ENCODE results near the gene MSGN1.

The MSGN1 gene, protein sequence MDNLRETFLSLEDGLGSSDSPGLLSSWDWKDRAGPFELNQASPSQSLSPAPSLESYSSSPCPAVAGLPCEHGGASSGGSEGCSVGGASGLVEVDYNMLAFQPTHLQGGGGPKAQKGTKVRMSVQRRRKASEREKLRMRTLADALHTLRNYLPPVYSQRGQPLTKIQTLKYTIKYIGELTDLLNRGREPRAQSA

DNA sequence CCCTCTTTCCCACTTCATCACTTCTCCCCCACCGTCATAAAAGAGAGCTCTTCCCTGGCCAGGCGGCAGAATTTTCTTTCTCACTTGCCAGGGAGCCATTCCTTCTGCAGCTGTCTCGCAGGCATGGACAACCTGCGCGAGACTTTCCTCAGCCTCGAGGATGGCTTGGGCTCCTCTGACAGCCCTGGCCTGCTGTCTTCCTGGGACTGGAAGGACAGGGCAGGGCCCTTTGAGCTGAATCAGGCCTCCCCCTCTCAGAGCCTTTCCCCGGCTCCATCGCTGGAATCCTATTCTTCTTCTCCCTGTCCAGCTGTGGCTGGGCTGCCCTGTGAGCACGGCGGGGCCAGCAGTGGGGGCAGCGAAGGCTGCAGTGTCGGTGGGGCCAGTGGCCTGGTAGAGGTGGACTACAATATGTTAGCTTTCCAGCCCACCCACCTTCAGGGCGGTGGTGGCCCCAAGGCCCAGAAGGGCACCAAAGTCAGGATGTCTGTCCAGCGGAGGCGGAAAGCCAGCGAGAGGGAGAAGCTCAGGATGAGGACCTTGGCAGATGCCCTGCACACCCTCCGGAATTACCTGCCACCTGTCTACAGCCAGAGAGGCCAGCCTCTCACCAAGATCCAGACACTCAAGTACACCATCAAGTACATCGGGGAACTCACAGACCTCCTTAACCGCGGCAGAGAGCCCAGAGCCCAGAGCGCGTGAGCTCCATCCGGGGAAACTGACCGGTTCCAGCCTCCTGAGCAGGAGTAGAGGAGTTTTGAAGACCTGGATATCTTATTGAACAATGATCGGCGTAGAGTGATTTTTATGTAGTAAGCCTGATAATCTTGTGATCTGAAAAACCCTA is at the start of gene MSGN1:
Gene MSGN1, plus strand, starts transcription at position 65 of the 850 bp plus-strand sequence. Its CDS starts 59 bp downstream, at position 124.
- no peak for DNase-seq (ENCODE audit: low read depth in 3 of 3)

DNA sequence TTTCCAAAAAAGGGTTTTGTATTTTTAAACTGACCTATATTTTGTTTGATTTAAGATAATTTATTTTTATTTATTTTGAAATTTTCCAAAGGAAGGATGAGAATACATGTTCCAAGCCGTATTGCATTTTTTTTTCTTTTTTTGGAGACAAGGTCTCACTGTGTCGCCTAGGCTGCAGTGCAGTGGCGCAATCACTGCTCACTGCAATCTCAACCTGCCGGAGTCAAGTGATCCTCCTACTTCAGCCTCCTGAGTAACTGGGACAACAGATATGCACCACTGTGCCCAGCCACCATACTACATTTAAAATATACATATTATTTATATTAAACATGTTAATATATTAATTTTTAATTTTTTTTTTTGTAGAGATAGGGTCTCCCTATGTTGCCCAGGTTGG is 47.4 kb upstream of the MSGN1 start:
- no peak for DNase-seq (ENCODE audit: low read depth in 3 of 3)

DNA sequence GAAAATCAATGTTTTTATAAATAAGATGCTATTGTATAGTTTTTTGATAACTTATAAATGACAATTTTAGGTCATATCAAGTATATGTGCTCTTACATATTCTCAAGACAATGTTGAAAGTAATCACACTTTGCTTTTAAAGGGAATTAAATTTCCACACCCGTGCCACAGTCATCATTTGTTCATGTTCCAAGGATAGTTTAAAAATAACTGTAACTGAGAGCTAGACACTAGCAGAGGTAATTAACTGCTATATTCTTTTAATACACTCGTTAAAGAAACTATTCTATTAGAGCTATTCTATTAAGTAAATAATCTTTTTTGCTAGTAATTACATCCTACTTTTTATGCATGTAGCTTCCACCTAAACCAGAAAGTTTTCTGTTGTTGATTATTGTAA is 44.3 kb upstream of the MSGN1 start:
- no peak for DNase-seq (ENCODE audit: low read depth in 3 of 3)

DNA sequence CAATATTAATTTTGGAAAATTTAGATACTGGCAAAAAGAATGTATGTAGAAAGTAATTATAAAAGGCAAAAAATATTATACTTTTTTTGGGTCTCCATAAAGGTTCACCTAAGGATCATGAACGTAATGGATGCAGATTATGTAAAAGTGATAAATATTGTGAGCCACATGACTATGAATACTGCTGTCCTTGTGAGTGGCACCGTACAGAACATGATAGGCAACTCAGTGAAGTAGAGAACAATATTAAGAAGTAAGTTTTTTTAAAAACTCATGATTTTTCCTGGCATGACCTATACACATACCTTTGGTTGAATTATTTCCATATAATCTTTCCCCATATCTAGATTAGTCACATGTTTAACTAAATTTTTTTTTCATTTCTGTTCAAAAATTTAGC is 43.7 kb upstream of the MSGN1 start:
- DNase-seq (ENCODE audit: low read depth in 3 of 3): no peak

DNA sequence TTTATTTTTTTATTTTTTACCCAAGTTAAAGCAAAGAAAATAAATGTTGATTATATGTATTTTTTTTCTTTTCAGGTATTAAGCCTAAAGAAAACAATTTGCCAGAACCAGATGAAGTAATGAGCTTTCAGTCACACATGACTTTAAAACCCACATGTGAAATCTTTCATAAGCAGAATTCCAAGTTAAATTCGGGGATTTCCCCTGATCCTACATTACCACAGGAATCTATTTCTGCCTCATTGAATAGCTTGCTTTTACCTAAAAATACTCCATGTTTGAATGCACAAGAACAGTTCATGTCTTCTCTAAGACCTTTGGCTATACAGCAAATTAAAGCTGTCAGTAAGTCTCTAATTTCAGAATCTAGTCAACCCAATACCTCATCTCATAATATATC is 35.7 kb upstream of the MSGN1 start:
- no peak for DNase-seq (ENCODE audit: low read depth in 3 of 3)

DNA sequence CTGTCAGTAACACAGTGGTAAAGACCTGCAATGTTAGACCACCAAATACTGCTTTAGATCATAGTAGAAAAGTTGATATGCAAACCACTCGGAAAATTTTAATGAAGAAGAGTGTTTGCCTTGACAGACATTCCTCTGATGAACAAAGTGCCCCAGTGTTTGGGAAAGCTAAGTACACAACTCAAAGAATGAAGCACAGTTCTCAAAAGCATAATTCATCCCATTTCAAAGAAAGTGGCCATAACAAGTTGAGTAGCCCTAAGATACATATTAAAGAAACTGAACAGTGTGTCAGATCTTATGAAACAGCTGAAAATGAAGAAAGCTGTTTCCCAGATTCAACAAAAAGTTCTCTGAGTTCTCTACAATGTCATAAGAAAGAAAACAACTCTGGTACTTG is 34.8 kb upstream of the MSGN1 start:
- DNase-seq (ENCODE audit: low read depth in 3 of 3): no peak

DNA sequence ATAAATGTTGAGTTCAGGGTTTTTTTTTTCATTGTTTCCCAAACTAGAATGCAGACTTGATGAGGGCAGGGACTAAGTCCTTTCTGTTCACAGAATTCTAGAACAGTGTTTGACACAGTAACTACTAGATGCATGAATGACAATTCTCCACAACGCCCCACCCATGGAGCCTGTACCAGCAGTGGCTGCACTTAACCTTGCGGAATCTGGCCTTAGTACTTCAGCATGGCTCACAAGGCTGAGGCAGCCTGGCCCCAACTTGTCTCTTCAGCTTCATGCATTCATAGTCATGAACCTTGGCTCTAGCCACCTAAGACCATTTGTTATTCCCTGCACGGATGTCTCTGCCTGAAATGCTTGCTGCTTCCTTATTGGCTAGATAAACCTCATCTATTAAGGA is 29.5 kb upstream of the MSGN1 start:
- no peak for DNase-seq (ENCODE audit: low read depth in 3 of 3)

DNA sequence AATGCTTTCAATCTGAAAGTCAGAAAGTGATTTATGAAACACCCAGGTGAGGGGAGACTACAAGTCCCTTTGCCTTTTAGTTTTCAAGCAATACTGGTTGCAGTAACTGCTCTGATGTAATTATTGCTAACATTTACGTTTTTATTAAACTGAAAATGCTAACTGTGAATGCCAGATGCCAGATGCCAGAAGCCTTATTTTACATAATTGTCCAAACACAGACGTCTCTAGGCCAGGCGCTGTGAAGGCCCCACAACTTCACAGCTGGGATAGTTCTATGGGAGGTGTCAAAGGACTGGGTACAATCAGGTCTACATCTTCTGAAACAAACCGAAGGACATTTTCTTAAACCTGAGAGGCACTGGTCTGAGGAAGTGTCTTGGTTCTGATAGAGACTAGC is 27.5 kb upstream of the MSGN1 start:
- no peak for DNase-seq (ENCODE audit: low read depth in 3 of 3)

DNA sequence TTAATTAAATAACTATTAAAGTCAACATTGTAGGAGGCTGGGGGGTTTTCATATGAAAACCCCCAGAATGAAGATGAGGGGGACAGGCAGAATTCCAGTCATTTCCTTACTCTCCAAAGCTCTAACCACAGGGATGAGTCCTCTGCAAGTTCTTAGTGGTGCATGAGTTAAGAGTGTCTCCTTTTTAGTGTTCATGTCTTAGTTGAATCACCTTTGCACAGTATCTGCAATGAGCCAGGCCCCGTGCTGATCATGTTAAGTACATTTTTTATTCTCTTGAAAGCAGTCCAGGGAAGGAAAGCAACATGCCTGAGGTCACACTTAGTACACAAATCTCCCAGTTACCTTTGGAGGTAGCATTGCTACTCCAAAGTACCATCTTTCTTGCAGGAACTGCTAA is 25.7 kb upstream of the MSGN1 start:
- DNase-seq (ENCODE audit: low read depth in 3 of 3): no peak

DNA sequence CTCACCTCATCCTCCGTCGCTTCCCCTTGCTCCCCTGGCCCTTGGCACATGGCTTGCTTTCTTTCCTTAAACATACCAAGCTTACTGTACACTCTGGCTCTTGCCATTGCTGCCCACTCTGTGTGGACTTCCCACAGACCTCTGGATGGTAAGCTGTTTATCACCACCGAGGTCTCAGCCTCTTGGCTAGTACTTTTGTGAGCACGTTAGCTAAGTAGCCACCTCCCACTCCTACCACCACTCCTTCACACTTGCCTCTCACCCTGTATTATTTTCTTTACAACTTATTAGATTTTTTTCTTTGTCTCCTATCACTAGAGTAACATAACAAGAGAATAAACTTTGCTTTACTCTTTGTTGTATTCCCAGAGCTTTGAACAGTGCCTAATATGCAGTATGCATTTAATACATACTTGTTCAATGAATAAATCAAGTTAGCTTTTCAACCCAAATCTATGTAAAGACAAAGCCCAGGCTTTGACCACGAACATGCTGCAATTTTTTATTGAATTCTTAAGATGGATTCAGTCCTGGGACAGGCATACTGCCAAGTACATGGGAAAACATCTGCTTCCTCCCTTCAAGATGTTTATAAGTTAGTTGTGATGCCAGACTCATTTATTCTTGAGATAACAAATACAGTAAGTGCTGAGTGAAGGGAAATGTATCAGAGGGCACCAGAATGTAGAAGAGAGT is 25.0 kb upstream of the MSGN1 start:
- no peak for DNase-seq (ENCODE audit: low read depth in 3 of 3)

DNA sequence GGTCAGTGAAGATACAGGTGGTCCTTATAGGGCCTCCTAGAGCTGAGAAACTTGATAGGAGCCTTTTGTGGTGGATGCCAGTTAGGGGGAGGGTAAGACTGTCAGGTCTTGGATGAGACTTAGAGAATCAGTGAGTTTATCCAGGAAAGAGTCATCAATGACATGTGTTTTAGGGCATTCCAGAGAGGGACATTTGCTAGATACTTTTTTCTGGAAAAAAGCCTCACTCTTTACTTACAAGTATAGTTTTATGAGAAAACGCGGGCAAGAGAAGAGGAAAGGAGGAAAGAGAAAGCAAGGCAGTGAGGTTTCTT is 24.5 kb upstream of the MSGN1 start:
- DNase-seq (ENCODE audit: low read depth in 3 of 3): no peak

DNA sequence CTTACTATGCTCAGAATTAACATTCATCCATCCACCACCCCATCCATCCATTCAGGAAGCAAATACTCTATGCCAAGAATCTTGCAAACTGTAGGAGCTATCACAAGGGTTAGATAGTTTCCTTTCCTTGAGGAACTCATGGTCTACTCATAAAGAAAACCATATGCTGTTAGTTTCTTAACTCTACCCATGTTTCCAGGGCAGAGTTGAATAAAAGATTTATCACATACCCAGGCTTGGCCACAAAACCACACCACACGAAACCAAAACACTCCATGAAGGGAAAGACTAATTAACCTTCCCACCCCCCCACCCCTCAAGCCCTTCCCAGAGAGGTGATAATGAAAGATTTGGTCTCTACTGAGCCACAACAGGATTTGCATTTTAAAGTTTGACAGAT is 23.7 kb upstream of the MSGN1 start:
- DNase-seq (ENCODE audit: low read depth in 3 of 3): no peak

DNA sequence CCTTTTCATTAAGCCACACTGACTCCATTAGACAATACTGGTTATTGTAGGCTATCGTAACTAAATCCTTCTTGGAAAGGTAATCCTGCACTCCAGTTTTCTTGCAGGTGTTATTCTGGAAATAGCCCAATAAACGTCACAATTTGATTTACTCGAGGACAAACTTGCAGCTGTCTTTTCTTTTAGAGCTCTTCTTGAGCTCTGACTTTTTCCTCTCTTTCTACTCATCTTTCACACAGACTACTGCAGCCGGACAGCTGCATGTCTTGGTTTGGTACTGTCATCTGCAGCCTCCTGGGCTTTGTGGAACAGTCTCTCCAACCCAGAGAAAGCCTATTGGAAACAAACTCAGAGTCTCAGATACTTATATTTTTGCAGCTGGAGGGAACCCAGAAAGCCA is 23.0 kb upstream of the MSGN1 start:
- DNase-seq (ENCODE audit: low read depth in 3 of 3): no peak

DNA sequence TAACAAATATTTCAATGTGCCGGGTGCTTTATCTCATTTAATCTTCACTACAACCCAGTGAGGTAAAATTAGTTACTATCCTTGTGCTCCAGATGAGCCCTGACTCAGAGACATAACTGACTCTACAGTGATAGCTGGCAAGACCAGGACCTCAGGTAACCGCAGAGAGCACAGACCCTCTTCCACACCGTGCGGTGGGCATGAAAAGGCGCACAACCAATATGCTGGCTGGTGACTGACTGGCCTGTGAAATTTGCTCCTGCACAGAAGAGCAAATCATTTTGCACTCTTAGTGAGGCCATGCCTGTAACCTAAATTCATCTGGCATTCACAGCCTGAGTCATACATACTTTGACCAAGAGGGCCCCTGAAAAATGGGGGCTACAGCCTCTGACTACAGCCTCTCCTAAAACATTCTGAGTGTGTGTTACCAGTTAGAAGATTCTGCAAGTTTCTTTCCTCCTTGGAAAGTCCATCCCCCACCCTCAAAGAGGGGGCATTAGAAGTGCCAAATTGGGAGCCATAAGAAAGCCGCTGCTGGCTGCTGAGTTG is 22.4 kb upstream of the MSGN1 start:
- DNase-seq (ENCODE audit: low read depth in 3 of 3): no peak

DNA sequence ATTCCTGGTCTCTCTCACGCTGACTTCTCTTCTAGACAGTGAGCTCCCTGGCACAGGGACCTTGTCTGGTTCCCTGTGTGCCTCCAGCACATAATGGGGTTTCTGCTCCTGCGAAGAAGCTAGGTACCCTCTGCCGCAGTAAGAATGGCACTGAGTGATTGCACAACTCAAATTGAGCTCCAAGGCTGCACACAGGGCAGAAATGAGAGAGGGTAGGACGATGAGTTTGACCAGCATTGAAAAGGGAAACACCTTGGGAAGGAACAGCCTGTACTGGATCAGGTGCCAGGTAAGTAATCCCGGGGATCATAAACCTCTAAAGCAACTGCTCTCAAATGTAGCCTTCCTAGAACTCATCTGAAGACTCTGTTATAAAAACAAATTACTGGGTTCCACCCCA is 21.0 kb upstream of the MSGN1 start:
- DNase-seq (ENCODE audit: low read depth in 3 of 3): no peak

DNA sequence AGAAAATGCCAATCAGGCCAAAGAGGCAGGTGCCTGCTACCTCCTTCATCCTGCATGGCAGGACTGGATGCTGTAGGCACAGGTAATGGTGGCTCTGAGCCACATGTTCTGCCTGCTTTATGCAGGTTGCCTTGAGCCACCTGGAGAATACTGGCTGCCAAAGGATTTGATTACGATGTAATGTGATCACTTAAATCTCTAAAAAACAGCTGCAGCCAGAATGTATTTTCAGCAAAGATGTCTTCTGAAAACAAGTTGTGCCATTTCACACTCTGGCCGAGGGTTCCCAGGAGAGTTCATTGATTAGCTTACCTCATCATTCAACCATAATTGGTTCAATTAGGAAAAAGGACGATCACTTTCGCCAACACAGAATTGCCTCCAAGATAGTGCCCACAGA is 17.9 kb upstream of the MSGN1 start:
- DNase-seq (ENCODE audit: low read depth in 3 of 3): no peak

DNA sequence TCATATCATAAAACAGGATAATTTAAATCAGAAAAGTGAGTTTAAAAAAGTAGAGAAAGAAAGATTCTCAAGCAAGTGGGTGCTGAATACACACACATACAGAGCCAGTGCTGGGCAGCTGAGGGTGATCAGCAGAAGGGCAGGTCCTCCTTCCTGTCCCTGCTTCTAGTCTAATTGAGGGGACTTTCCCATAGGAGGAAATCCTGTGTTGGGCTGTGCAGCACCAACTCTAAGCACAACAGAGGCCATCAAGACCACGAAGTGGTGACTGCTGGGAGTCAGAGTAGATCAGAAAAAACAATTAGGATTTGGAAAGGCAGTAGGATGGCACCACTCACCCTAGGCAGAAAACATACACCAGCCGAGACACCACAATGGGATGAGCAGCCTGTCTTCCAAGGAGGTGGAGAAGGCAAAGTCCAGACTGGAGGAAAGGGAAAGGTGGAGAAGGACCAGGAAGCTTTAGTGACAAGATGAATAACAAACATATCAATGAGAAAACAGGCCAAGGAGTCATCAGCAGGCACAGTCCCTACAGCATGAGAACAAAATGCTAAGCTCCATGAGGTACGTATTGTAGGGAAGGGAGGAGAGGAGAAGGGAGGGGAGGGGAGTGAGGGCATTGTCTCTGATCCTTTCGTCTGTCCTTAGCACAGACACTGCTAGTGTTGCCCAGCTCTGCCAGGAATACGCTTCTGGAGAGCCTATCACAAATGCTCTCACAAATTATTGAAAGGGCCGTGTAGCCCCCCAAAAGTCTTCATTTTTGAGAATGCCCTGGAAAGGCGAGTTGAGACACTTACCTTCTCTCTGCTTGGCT is 16.7 kb upstream of the MSGN1 start:
- DNase-seq (ENCODE audit: low read depth in 3 of 3): no peak

DNA sequence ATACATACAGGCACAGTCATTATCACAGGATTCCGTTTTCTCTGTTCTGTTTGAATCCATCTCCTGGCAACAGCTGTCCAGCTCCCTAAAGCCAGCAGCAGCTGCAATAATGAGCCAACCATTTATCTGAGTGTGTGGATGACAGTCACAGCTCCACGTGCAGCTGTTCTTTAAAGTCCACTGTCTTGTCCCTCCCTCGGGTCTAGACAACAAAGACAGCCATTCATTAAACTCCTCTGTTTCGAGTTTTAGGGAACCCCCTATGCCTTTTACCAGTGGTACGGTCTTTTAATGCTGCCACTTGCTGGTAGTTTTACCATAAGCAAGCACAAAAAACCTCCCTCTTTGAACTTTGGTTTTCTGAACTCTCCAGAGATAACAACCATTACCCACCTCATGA is 16.0 kb upstream of the MSGN1 start:
- no peak for DNase-seq (ENCODE audit: low read depth in 3 of 3)

DNA sequence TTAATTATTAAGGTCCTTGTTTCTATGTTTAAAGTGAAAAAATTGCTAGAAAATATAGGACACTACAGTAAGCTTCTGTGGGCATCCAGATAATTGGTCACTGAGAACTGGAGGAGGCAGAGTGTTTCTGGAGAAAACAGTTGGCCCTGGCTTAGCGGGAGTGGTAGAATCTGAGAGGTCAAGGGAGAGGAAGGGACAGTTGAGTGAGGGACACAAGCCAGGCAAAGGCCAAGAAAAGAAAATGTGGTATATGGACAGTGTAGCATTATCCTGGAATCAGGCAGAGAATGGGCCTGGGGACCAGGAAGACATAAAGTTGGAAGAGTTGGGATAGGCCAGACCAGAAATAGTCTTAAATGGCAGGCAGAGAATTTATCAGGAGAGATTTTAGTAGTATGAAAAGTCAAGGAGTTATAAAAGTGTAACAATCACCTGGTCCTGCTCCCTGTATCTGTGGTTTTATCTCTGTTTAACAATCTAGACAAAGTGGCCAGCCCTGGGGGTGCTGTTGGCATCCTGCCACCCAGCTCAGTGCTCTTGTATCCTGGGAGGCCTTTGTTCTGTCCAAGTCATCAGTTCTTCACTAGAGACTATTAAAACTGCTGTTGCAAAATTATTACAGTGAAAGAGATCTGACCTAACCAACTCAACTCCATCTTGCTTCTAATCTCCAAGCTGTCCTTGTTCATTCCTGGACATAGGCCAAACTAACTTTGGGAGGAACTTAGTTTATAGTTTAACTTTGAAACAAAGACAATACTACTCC is 15.4 kb upstream of the MSGN1 start:
- DNase-seq (ENCODE audit: low read depth in 3 of 3): no peak

DNA sequence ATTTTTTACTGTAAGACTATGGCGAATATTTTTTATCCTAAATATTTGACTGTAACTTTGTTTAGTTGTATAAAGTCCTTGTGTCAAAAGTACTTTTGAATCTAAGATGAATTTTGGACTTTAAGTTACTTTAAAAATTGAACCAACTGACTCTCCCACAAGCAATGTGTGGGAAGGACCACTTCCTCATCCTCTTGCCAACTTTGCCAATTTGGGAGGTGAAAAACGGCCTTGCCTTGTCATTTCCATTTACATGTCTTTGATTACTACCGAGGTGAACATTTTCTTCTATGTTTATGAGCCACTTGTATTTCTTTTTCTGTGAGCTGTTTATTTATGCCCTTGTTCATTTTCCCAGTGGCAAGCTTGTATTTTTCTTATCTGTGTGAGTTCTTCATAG is 12.8 kb upstream of the MSGN1 start:
- DNase-seq (ENCODE audit: low read depth in 3 of 3): no peak

DNA sequence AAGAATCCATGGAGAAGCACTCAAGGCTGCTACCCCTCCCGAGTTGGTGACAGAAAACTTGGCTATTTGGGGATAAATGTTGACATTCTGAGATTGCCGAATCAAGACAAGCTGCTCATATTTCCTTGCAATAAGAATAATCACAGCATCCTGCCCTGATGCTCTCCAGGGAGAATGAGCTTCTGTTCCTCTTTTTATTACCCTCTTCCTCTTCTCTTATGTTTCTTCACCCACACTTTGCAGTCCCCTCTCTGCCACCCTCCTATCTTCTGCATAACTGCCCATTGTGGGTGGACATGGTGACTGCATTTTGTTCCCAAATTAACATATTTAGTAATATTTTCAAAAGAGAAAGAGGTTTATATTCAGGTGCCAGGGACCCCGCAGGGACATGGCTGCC is 11.9 kb upstream of the MSGN1 start:
- DNase-seq (ENCODE audit: low read depth in 3 of 3): no peak
